GM13977 (cell line): ENCODE measurements around the gene PCARE.

Experiments used
- DNase-seq: peaks from one replicate; pipeline ENCODE4 v3.0.0; 2012; ENCODE audit warnings: low spot score
- in situ Hi-C: fragments of 300-500 bp; cut with MboI; formaldehyde crosslinking; loops from one replicate; pipeline ENCODE4 v1.12.0; 2022; ENCODE audit warnings: low sequenced_read_pairs, low pct_unique_long_range_greater_than_20kb, mixed read lengths, inconsistent platforms; ENCODE audit not compliant: unreplicated experiment
- TF ChIP-seq, protein P1 (sequence below): IDR thresholded peaks from 2 replicates; pipeline ENCODE4 v1.5.1; 2012; ENCODE audit warnings: mild to moderate bottlenecking, control low read depth; ENCODE audit not compliant: insufficient read depth; ENCODE audit errors: extremely low read depth, missing control alignments

PCARE gene

DNA sequence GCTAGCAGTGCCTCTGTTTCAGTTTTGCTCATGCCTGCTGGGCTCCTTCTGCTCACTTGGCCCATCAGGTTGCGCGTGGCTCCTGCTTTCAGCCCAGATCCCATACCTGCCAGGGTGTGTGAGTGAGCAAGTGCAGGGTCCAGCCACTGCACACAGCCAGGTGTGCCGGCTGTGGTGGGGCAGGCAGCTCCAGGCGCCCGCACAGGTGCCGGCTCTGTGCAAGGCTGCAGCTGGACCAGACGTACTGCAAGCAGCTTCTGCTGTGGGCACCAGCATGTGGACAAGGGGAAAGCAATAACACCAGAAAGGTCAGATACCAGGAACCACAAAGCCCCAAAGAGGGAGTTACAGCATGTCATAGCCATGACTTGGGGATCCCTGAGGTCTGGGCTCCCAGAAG is 5.6 kb upstream of the PCARE start:
- in situ Hi-C loops, result no loop called here
- TF ChIP-seq, protein P1, sequence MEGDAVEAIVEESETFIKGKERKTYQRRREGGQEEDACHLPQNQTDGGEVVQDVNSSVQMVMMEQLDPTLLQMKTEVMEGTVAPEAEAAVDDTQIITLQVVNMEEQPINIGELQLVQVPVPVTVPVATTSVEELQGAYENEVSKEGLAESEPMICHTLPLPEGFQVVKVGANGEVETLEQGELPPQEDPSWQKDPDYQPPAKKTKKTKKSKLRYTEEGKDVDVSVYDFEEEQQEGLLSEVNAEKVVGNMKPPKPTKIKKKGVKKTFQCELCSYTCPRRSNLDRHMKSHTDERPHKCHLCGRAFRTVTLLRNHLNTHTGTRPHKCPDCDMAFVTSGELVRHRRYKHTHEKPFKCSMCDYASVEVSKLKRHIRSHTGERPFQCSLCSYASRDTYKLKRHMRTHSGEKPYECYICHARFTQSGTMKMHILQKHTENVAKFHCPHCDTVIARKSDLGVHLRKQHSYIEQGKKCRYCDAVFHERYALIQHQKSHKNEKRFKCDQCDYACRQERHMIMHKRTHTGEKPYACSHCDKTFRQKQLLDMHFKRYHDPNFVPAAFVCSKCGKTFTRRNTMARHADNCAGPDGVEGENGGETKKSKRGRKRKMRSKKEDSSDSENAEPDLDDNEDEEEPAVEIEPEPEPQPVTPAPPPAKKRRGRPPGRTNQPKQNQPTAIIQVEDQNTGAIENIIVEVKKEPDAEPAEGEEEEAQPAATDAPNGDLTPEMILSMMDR, result no peak
- DNase-seq, result no peak

- in situ Hi-C loops, result no loop called here
- TF ChIP-seq, protein P1, result no peak
- no peak for DNase-seq
Measured at GRCh38 chr2:29075894-29076705, 1.8 kb upstream of the PCARE start.

DNA sequence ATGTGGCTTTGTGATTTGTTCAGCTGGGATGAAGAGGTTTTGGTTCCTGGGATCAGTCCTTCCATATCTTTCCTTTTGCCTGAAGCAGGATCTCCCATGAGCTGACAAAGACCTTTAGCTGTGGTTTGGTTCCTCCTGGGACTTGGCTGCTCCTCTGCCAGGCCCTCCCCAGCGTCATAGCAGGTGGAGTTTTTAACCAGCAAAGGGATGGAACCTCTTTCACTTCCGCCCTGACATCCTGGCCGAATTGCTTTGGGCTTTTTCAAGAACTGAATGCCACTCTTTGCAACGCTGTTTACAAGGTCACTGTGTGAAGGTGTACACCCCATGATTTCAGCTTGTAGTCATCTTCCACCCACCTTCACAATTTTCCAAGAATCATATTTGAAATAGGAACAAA is 390 bp downstream of the PCARE start:
- in situ Hi-C loops, result no loop called here
- TF ChIP-seq, protein P1, result no peak
- DNase-seq, result no peak

- TF ChIP-seq, protein P1, result no peak
- in situ Hi-C loops, result no loop called here
- DNase-seq, result no peak
Measured at GRCh38 chr2:29072971-29073725, 1.2 kb downstream of the PCARE start.

GRCh38 chr2:29072251-29072650 is 2.1 kb downstream of the PCARE start:
- in situ Hi-C loops, result no loop called here
- DNase-seq, result no peak
- TF ChIP-seq, protein P1, result no peak

- DNase-seq, result no peak
- TF ChIP-seq, protein P1, result no peak
- in situ Hi-C loops, result no loop called here
Measured at GRCh38 chr2:29071032-29071975, 3.0 kb downstream of the PCARE start.
